Nephron (organoid): ENCODE data around the gene LONP2.

ENCODE experiments used
- H3K27ac Mint-ChIP-seq, 3 experiments: 2 replicates each; pipeline ENCODE4 v1.8.0; 2020; ENCODE audit warnings: mixed read lengths in 3 of 3, mild to moderate bottlenecking in 2 of 3, moderate library complexity in 1 of 3
- H3K27me3 Mint-ChIP-seq: 2 replicates; pipeline ENCODE4 v1.8.0; 2021; ENCODE audit warnings: low read depth, mild to moderate bottlenecking, moderate library complexity, mixed read lengths
- H3K36me3 Mint-ChIP-seq: 2 replicates; pipeline ENCODE4 v1.8.0; 2020; ENCODE audit warnings: low read depth, mixed read lengths
- H3K4me1 Mint-ChIP-seq: 2 replicates; pipeline ENCODE4 v1.8.0; 2020; ENCODE audit warnings: mixed read lengths
- H3K4me3 Mint-ChIP-seq, 3 experiments: 2 replicates each; pipeline ENCODE4 v1.8.0; 2020; ENCODE audit warnings: mild to moderate bottlenecking in 3 of 3, mixed read lengths in 3 of 3, moderate library complexity in 2 of 3
- H3K9me3 Mint-ChIP-seq: 2 replicates; pipeline ENCODE4 v1.8.0; 2020; ENCODE audit warnings: mixed read lengths
- TF ChIP-seq, protein P1 (sequence below), 3 experiments: fragments of 200-600 bp; sonication (generic); IDR thresholded peaks; one replicate each; pipeline ENCODE4 v1.5.0; 2021; ENCODE audit warnings: antibody characterized with exemption in 3 of 3; ENCODE audit not compliant: unreplicated experiment in 3 of 3

Gene LONP2, protein sequence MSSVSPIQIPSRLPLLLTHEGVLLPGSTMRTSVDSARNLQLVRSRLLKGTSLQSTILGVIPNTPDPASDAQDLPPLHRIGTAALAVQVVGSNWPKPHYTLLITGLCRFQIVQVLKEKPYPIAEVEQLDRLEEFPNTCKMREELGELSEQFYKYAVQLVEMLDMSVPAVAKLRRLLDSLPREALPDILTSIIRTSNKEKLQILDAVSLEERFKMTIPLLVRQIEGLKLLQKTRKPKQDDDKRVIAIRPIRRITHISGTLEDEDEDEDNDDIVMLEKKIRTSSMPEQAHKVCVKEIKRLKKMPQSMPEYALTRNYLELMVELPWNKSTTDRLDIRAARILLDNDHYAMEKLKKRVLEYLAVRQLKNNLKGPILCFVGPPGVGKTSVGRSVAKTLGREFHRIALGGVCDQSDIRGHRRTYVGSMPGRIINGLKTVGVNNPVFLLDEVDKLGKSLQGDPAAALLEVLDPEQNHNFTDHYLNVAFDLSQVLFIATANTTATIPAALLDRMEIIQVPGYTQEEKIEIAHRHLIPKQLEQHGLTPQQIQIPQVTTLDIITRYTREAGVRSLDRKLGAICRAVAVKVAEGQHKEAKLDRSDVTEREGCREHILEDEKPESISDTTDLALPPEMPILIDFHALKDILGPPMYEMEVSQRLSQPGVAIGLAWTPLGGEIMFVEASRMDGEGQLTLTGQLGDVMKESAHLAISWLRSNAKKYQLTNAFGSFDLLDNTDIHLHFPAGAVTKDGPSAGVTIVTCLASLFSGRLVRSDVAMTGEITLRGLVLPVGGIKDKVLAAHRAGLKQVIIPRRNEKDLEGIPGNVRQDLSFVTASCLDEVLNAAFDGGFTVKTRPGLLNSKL

DNA sequence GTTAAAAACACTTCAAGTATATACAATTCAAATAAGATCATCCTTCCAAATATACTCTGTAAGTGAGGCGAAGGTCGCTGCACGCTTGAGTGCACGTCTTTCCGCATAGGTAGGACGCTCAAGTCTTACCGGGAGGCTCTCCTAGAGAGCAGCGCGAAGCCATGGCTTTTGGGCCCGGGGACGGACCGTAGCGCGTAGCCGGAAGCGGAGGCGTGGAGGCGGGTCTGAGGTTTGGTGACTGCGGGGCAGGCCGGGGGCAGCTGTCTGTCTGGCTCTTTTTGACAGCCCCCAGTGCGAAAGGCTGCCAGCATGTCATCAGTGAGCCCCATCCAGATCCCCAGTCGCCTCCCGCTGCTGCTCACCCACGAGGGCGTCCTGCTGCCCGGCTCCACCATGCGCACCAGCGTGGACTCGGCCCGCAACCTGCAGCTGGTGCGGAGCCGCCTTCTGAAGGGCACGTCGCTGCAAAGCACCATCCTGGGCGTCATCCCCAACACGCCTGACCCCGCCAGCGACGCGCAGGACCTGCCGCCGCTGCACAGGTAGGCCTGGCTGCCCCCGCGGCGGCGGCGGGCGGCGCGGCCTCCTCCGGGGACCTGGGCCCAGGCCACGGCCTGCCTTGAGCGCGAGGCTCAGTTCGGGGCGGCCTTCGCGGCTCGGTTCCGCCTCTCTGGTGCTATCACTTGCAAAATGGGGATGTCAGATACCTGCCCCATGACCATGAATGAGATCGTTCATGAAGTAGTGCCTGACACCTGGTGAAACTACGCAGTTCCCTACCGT, at the start of gene LONP2:
Gene LONP2, plus strand, starts transcription at position 221 of the 783 bp plus-strand sequence. Its CDS starts 89 bp downstream, at position 310.
- peaks cover 3% of the 10 kb centered on the region for H3K27me3 Mint-ChIP-seq
- H3K4me1 Mint-ChIP-seq: peaks cover 14% of the 10 kb centered on the region
- H3K9me3 Mint-ChIP-seq: peaks cover 9% of the 10 kb centered on the region
- H3K27ac Mint-ChIP-seq: peak within 1 kb of the TSS; percentile 74 to 97 (median 96)
- H3K4me3 Mint-ChIP-seq: peak within 1 kb of the TSS; percentile 94 to 98 (median 95)
- peaks cover 4% of the 10 kb centered on the region for H3K36me3 Mint-ChIP-seq
- TF ChIP-seq, protein P1, sequence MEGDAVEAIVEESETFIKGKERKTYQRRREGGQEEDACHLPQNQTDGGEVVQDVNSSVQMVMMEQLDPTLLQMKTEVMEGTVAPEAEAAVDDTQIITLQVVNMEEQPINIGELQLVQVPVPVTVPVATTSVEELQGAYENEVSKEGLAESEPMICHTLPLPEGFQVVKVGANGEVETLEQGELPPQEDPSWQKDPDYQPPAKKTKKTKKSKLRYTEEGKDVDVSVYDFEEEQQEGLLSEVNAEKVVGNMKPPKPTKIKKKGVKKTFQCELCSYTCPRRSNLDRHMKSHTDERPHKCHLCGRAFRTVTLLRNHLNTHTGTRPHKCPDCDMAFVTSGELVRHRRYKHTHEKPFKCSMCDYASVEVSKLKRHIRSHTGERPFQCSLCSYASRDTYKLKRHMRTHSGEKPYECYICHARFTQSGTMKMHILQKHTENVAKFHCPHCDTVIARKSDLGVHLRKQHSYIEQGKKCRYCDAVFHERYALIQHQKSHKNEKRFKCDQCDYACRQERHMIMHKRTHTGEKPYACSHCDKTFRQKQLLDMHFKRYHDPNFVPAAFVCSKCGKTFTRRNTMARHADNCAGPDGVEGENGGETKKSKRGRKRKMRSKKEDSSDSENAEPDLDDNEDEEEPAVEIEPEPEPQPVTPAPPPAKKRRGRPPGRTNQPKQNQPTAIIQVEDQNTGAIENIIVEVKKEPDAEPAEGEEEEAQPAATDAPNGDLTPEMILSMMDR (IDR thresholded peaks at IDR 0.05; ENCODE audit: unreplicated experiment in 3 of 3): no peak

- peaks cover 5% of the 10 kb centered on the region for H3K4me1 Mint-ChIP-seq
- no peaks in the 10 kb centered on the region for H3K36me3 Mint-ChIP-seq
- H3K9me3 Mint-ChIP-seq: peaks cover 7% of the 10 kb centered on the region
- no peaks in the 10 kb centered on the region for H3K27me3 Mint-ChIP-seq
- TF ChIP-seq, protein P1 (IDR thresholded peaks at IDR 0.05; ENCODE audit: unreplicated experiment in 3 of 3): no peak
- H3K4me3 Mint-ChIP-seq: no peak overlapping the region
- H3K27ac Mint-ChIP-seq: peak overlapping the region; percentile 40 to 69 (median 46)
Measured at GRCh38 chr16:48194828-48195556, 49.1 kb upstream of the LONP2 start.

DNA sequence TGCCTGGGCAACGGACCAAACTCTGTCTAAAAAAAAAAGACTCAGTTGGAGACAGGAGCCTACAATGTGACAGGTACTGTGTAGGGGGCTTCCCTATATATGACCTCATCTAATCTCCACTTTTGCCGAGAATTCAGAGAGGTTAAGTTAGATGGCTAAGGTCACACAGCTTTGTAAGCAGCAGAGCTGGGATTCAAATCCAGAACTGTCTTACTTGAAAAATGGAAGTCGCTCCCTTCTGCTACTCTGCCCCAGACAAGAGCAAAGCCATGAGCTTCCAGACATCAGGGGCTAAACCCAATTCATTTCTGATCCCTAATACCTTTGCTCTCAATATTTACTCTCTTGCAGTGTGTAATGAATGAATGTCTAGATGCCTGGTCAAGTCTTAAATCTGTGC, 46.8 kb upstream of the LONP2 start:
- peaks cover 7% of the 10 kb centered on the region for H3K9me3 Mint-ChIP-seq
- TF ChIP-seq, protein P1 (IDR thresholded peaks at IDR 0.05; ENCODE audit: unreplicated experiment in 3 of 3): no peak
- no peak overlapping the region for H3K4me3 Mint-ChIP-seq
- peaks cover 5% of the 10 kb centered on the region for H3K4me1 Mint-ChIP-seq
- H3K36me3 Mint-ChIP-seq: no peaks in the 10 kb centered on the region
- H3K27me3 Mint-ChIP-seq: no peaks in the 10 kb centered on the region
- H3K27ac Mint-ChIP-seq: no peak overlapping the region

- TF ChIP-seq, protein P1 (IDR thresholded peaks at IDR 0.05; ENCODE audit: unreplicated experiment in 3 of 3): no peak
- no peak overlapping the region for H3K4me3 Mint-ChIP-seq
- H3K9me3 Mint-ChIP-seq: peaks cover 7% of the 10 kb centered on the region
- H3K27me3 Mint-ChIP-seq: peaks cover 3% of the 10 kb centered on the region
- H3K4me1 Mint-ChIP-seq: no peaks in the 10 kb centered on the region
- H3K27ac Mint-ChIP-seq: no peak overlapping the region
- H3K36me3 Mint-ChIP-seq: no peaks in the 10 kb centered on the region
Measured at GRCh38 chr16:48201515-48202201, 42.4 kb upstream of the LONP2 start.
